H1 (cell line): ENCODE results near the gene TAF6. TPM values are rescaled to one million over a fixed set of nuclear protein-coding genes. Genes with fewer than 3 reads are reported as not detected.

ENCODE experiments used
- CTCF ChIA-PET: fragments of 300-600 bp; sonication (Branson Sonifier 250); formaldehyde crosslinking; loops from one replicate; lab custom pipeline; 2021; ENCODE audit not compliant: partially characterized antibody; lab: Charles Lee
- POLR2A ChIA-PET: fragments of 300-600 bp; sonication (Branson Sonifier 250); formaldehyde crosslinking; loops from one replicate; lab custom pipeline; 2021; ENCODE audit warnings: inconsistent platforms; ENCODE audit not compliant: partially characterized antibody; lab: Charles Lee
- DNase-seq, 2 experiments: peaks; one replicate each; pipeline versions ENCODE4 v3.0.0 to v3.0.0-alpha.2; 2010 to 2022; ENCODE audit warnings: low spot score in 2 of 2, low read depth in 1 of 2, mixed read lengths in 1 of 2
- FAIRE-seq: peaks from 2 replicates; lab custom pipeline; 2011; peaks lifted over from hg19 to GRCh38; lab: Jason Lieb, UNC
- H2AFZ ChIP-seq: 2 replicates; pipeline ENCODE4 v1.8.1; 2012; ENCODE audit warnings: low read length, inconsistent platforms
- H2AK5ac ChIP-seq: 2 replicates; pipeline ENCODE4 v1.6.1; 2013; ENCODE audit warnings: low read depth, low read length
- H2BK120ac ChIP-seq: replicated peaks from 2 replicates; pipeline ENCODE3; 2013; ENCODE audit warnings: low read depth, low read length, inconsistent platforms
- H2BK12ac ChIP-seq: 2 replicates; pipeline ENCODE4 v1.6.1; 2013; ENCODE audit warnings: low read depth, low read length
- H2BK15ac ChIP-seq: 2 replicates; pipeline ENCODE4 v1.6.1; 2013; ENCODE audit warnings: low read length
- H2BK20ac ChIP-seq: 2 replicates; pipeline ENCODE4 v1.6.1; 2013; ENCODE audit warnings: low read length
- H2BK5ac ChIP-seq: 2 replicates; pipeline ENCODE4 v1.6.1; 2013; ENCODE audit warnings: low read depth, low read length
- H3K14ac ChIP-seq: 2 replicates; pipeline ENCODE4 v1.6.1; 2013; ENCODE audit warnings: inconsistent platforms; ENCODE audit not compliant: insufficient read length
- H3K18ac ChIP-seq: 2 replicates; pipeline ENCODE4 v1.6.1; 2013; ENCODE audit warnings: low read length; ENCODE audit errors: extremely low read depth
- H3K23ac ChIP-seq: 2 replicates; pipeline ENCODE4 v1.6.1; 2013; ENCODE audit warnings: inconsistent platforms; ENCODE audit not compliant: insufficient read length
- H3K23me2 ChIP-seq: 2 replicates; pipeline ENCODE4 v1.6.1; 2013; ENCODE audit warnings: low read depth, low read length
- H3K27ac ChIP-seq: 2 replicates; pipeline ENCODE4 v1.6.1; 2011; ENCODE audit warnings: low read depth, low read length, inconsistent platforms
- H3K27me3 ChIP-seq, 4 experiments: replicated peaks in 1 of 4; 1 replicate in 1 of 4; 2 replicates in 3 of 4; pipeline versions ENCODE4 v1.6.1 to v1.8.1; 2011 to 2013; ENCODE audit warnings: low read length in 3 of 4, mild to moderate bottlenecking in 3 of 4, inconsistent platforms in 2 of 4, mixed read lengths in 2 of 4, moderate library complexity in 1 of 4; ENCODE audit not compliant: control insufficient read depth in 3 of 4, insufficient read depth in 3 of 4; ENCODE audit errors: extremely low read depth in 1 of 4
- H3K36me3 ChIP-seq, 4 experiments: 2 replicates each; pipeline versions ENCODE4 v1.6.1 to v1.8.1; 2011 to 2013; ENCODE audit warnings: mild to moderate bottlenecking in 4 of 4, low read length in 3 of 4, moderate library complexity in 2 of 4, control low read depth in 1 of 4, inconsistent platforms in 1 of 4; ENCODE audit not compliant: insufficient read depth in 4 of 4, control insufficient read depth in 2 of 4
- H3K4ac ChIP-seq: replicated peaks from 2 replicates; pipeline ENCODE3; 2013; ENCODE audit warnings: low read length, low read depth, mixed read lengths, inconsistent platforms; ENCODE audit not compliant: insufficient read length
- H3K4me1 ChIP-seq, 4 experiments: replicated peaks in 1 of 4; 1 replicate in 1 of 4; 2 replicates in 3 of 4; pipeline versions ENCODE4 v1.6.1 to v1.8.1; 2011 to 2013; ENCODE audit warnings: low read length in 3 of 4, inconsistent platforms in 2 of 4, mixed read lengths in 1 of 4; ENCODE audit not compliant: insufficient read depth in 4 of 4, control insufficient read depth in 3 of 4
- H3K4me2 ChIP-seq, 2 experiments: 2 replicates each; pipeline versions ENCODE4 v1.6.1 to v1.8.1; 2011 to 2013; ENCODE audit warnings: low read depth in 2 of 2, low read length in 2 of 2, control low read depth in 1 of 2, inconsistent platforms in 1 of 2, mild to moderate bottlenecking in 1 of 2; ENCODE audit not compliant: insufficient read depth in 1 of 2
- H3K4me3 ChIP-seq, 4 experiments: fragments of 200-600, 300-600 bp in 1 of 4; sonication (generic), shearing (Covaris generic), sonication (Bioruptor Twin) in 1 of 4; 2 replicates each; pipeline versions ENCODE4 v1.5.1 to v1.8.1; 2011 to 2016; ENCODE audit warnings: low read length in 4 of 4, low read depth in 3 of 4, control low read depth in 2 of 4, inconsistent platforms in 2 of 4, mild to moderate bottlenecking in 2 of 4, mixed read lengths in 1 of 4, moderate library complexity in 1 of 4; ENCODE audit not compliant: insufficient read depth in 2 of 4; ENCODE audit errors: extremely low read depth in 1 of 4
- H3K56ac ChIP-seq: replicated peaks from 2 replicates; pipeline ENCODE3; 2013; ENCODE audit warnings: low read depth, mild to moderate bottlenecking, mixed read lengths, low read length, inconsistent platforms; ENCODE audit not compliant: insufficient read length
- H3K79me1 ChIP-seq: 2 replicates; pipeline ENCODE4 v1.6.1; 2013; ENCODE audit warnings: low read depth, low read length, control low read depth
- H3K79me2 ChIP-seq, 2 experiments: 2 replicates each; pipeline versions ENCODE4 v1.6.1 to v1.8.1; 2012 to 2013; ENCODE audit warnings: low read length in 2 of 2, mild to moderate bottlenecking in 2 of 2, inconsistent platforms in 1 of 2; ENCODE audit not compliant: insufficient read depth in 2 of 2, control insufficient read depth in 1 of 2
- H3K9ac ChIP-seq, 4 experiments: replicated peaks in 1 of 4; 1 replicate in 1 of 4; 2 replicates in 3 of 4; pipeline versions ENCODE4 v1.6.1 to v1.8.1; 2011 to 2013; ENCODE audit warnings: low read depth in 3 of 4, low read length in 3 of 4, control low read depth in 2 of 4, mild to moderate bottlenecking in 2 of 4, moderate library complexity in 2 of 4, inconsistent platforms in 1 of 4; ENCODE audit errors: extremely low read depth in 1 of 4
- H3K9me3 ChIP-seq, 2 experiments: 2 replicates each; pipeline versions ENCODE4 v1.6.1 to v1.8.1; 2012 to 2013; ENCODE audit warnings: mild to moderate bottlenecking in 2 of 2, moderate library complexity in 2 of 2, control low read depth in 1 of 2, inconsistent platforms in 1 of 2, low read depth in 1 of 2, low read length in 1 of 2, mixed read lengths in 1 of 2; ENCODE audit not compliant: insufficient read depth in 2 of 2
- H4K20me1 ChIP-seq, 2 experiments: replicated peaks in 1 of 2; 2 replicates each; pipeline versions ENCODE3 to v1.8.1; 2011 to 2013; ENCODE audit warnings: inconsistent platforms in 2 of 2, low read length in 2 of 2, mild to moderate bottlenecking in 1 of 2; ENCODE audit not compliant: insufficient read depth in 2 of 2, control insufficient read depth in 1 of 2
- H4K5ac ChIP-seq: 2 replicates; pipeline ENCODE4 v1.6.1; 2013; ENCODE audit warnings: low read length, low read depth, mixed read lengths, inconsistent platforms; ENCODE audit not compliant: insufficient read length
- H4K8ac ChIP-seq: 2 replicates; pipeline ENCODE4 v1.8.0; 2013; ENCODE audit warnings: mild to moderate bottlenecking, moderate library complexity, low read length, inconsistent platforms; ENCODE audit not compliant: insufficient read depth; ENCODE audit errors: extremely low read depth
- H4K91ac ChIP-seq: replicated peaks from 2 replicates; pipeline ENCODE3; 2013; ENCODE audit warnings: low read length, mixed read lengths, inconsistent platforms; ENCODE audit not compliant: insufficient read length
- CHD2 ChIP-seq: IDR thresholded peaks from 2 replicates; pipeline ENCODE4 v1.6.1; 2012; ENCODE audit warnings: low read length, improper control_type of control experiment
- SIN3A ChIP-seq, 2 experiments: IDR thresholded peaks in 1 of 2; conservative IDR thresholded peaks in 1 of 2; 2 replicates each; pipeline ENCODE4 v1.6.1; 2011 to 2012; ENCODE audit warnings: low read length in 2 of 2, improper control_type of control experiment in 1 of 2, low read depth in 1 of 2, mild to moderate bottlenecking in 1 of 2
- SIX5 ChIP-seq: IDR thresholded peaks from 2 replicates; pipeline ENCODE4 v1.6.1; 2011; ENCODE audit warnings: mild to moderate bottlenecking, low read depth, low read length
- WGBS, 2 experiments: shearing (Covaris generic) in 1 of 2; methylation state at CpG; one replicate each; pipeline versions ENCODE4 v1.1.6 to v1.1.7; 2013 to 2015; ENCODE audit warnings: low lambda C conversion rate in 2 of 2, mixed read lengths in 2 of 2, inconsistent platforms in 1 of 2, low coverage in 1 of 2, missing lambda C conversion rate in 1 of 2; ENCODE audit not compliant: insufficient replicate concordance in 2 of 2, insufficient coverage in 1 of 2, insufficient read length in 1 of 2; ENCODE audit errors: extremely low coverage in 1 of 2, missing lambda C conversion rate in 1 of 2; 5-methylcytosine and 5-hydroxymethylcytosine counted together
- polyA plus RNA-seq, 7 experiments: library from polyadenylated mRNA; depleted of rRNA in 3 of 7; stranded (reverse) in 5 of 7; unstranded in 2 of 7; fragments of >200 nt in 5 of 7; fragments of 200-250 nt in 2 of 7; gene quantifications; 1 replicate in 5 of 7; 2 replicates in 1 of 7; 4 replicates in 1 of 7; pipeline versions ENCODE4 v1.2.1 to v1.2.3, GENCODE V29; 2011 to 2013; ENCODE audit warnings: missing spikeins in 2 of 7, mixed read lengths in 2 of 7
- total RNA-seq: library from RNA; stranded (reverse); fragmentation: NEBNext Ultra II Directional; extraction: Animal tissue kit (Norgen Biotek cat#: 25700); gene quantifications from 2 replicates; pipeline ENCODE4 v1.2.1, GENCODE V29; 2021

The TAF6 gene
- total and polyA plus RNA-seq, 2 of the 8 experiments (the other 6 are each of a cell fraction or from before 2014, with no cell fraction given) = 66.7 to 101 TPM

GRCh38 chr7:100059251-100059739 is 59.9 kb downstream of the TAF6 start:
- Histone ChIP-seq H3K14ac (no peak overlapping the region), H4K8ac (no peak overlapping the region), H2BK120ac (no peak overlapping the region), H3K79me1 (no peaks in the 10 kb centered on the region), H3K4me2 (no peak overlapping the region), H3K56ac (no peak overlapping the region), H3K23me2 (no peaks in the 10 kb centered on the region), H3K9me3 (no peaks in the 10 kb centered on the region), H3K9ac (no peak overlapping the region), H2AK5ac (no peak overlapping the region), H4K20me1 (peaks cover 0 to 2% of the 10 kb centered on the region in 2 experiments), H4K5ac (no peak overlapping the region), H3K4me1 (no peaks in the 10 kb centered on the region), H3K4me3 (no peak overlapping the region), H2BK5ac (no peak overlapping the region), H4K91ac (no peak overlapping the region), H2BK12ac (no peak overlapping the region), H3K4ac (no peak overlapping the region), H2BK20ac (no peak overlapping the region), H3K18ac (no peak overlapping the region), H3K27me3 (no peaks in the 10 kb centered on the region), H2AFZ (no peak overlapping the region), H3K36me3 (peaks cover 18 to 51% (median 42%) of the 10 kb centered on the region in 4 experiments), H3K27ac (no peak overlapping the region), H3K79me2 (peaks cover 0 to 2% of the 10 kb centered on the region in 2 experiments; a peak in 1 of 4 replicates), H2BK15ac (no peak overlapping the region), H3K23ac (no peak overlapping the region)
- 92% methylated on average over 3 of the region's 5 CpGs; no CpG with 5 or more reads in 1 of the 2 experiments for WGBS, 2 experiments
- no peak for TF ChIP-seq CHD2
- no peak for TF ChIP-seq SIN3A (conservative IDR thresholded peaks at IDR 0.05 in 1 of 2, IDR thresholded peaks at IDR 0.05 in 1 of 2; ENCODE audit: low read depth in 1 of 2, low read length in 2 of 2)
- TF ChIP-seq SIX5 = no peak
- CTCF ChIA-PET = interaction anchor here (0.6 to 1.8 kb wide), 3 partner anchors 13 to 146 kb away, joined by 3 to 5 read pairs (median 4); no protein-coding TSS in a partner anchor
- DNase-seq (no peak), FAIRE-seq (no peak)
- POLR2A ChIA-PET = interaction anchor here (0.6 to 18.6 kb wide), 7 partner anchors 9 to 62 kb away, joined by 3 to 294 read pairs (median 4); partner anchors contain the start of genes ZKSCAN1, ZNF3 and ZSCAN21
